ENCODE results near the gene RNF180. TPM values are rescaled to one million over a fixed set of nuclear protein-coding genes. Genes with fewer than 3 reads are reported as not detected.

RNF180 gene
- total RNA-seq, 4 donors from 2014 or later, result 3.7 to 14.3 (median 5.2) TPM

DNA sequence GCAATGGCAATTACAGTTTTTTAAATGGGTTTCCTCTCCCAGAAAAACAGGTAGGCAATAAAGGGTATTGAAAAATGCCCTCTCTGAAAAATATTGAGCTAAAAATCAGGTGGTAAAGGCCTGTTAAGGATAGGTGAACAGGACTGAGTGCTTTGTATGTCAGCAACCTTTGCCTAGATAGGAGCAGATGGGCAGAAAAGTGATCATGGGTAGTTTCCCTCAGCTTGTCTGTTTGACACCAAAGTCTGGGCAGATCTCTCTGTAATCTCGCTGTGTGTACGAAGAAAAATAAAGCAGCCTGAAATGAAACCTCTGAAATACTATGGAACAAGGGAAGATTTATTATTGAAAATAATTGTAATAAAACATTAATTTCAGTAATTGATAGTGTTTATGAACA, 15.8 kb downstream of the RNF180 start:
- Histone ChIP-seq H3K36me3 (no peaks in the 10 kb centered on the region), H3K4me3 (no peak overlapping the region), H3K27ac (peak overlapping the region in 1 of 4 donors; percentile 39), H3K4me1 (peaks cover 0 to 28% of the 10 kb centered on the region in 2 donors), H3K9me3 (no peaks in the 10 kb centered on the region), H3K27me3 (no peaks in the 10 kb centered on the region)
- intact Hi-C loops (cut with DNase I; ENCODE audit: low total_unique reads) (no loop called here), in situ Hi-C loops (cut with MboI; ENCODE audit: low sequenced_read_pairs in 4 of 4) (no loop called here)
- TF ChIP-seq, protein P1, sequence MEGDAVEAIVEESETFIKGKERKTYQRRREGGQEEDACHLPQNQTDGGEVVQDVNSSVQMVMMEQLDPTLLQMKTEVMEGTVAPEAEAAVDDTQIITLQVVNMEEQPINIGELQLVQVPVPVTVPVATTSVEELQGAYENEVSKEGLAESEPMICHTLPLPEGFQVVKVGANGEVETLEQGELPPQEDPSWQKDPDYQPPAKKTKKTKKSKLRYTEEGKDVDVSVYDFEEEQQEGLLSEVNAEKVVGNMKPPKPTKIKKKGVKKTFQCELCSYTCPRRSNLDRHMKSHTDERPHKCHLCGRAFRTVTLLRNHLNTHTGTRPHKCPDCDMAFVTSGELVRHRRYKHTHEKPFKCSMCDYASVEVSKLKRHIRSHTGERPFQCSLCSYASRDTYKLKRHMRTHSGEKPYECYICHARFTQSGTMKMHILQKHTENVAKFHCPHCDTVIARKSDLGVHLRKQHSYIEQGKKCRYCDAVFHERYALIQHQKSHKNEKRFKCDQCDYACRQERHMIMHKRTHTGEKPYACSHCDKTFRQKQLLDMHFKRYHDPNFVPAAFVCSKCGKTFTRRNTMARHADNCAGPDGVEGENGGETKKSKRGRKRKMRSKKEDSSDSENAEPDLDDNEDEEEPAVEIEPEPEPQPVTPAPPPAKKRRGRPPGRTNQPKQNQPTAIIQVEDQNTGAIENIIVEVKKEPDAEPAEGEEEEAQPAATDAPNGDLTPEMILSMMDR (IDR thresholded peaks at IDR 0.05 in 4 of 5, conservative IDR thresholded peaks at IDR 0.05 in 1 of 5), result no peak
- TF ChIP-seq POLR2A (IDR thresholded peaks at IDR 0.05), result no peak
- DNase-seq, result no peak
- no peak for ATAC-seq

DNA sequence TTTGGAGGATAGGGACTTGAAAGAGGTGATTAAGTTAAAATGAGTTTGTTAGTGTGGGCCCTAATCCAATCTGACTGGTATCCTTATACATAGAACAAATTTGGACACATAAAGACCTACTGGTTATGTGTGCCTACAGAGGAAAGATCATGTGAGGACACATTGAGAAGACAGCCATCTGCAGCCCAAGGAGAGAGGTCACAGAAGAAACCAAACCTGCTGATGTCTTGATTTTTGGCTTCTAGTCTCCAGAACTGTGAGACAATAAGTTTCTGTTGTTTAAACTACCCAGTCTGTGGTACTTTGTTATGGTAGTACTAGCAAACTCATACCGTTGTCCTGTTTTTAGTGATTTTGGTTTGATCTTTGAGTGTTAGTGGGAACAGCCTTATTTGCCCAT, 18.3 kb downstream of the RNF180 start:
- Histone ChIP-seq H3K27me3 (no peaks in the 10 kb centered on the region), H3K4me3 (no peak overlapping the region), H3K36me3 (no peaks in the 10 kb centered on the region), H3K27ac (no peak overlapping the region), H3K9me3 (no peaks in the 10 kb centered on the region), H3K4me1 (peaks cover 0 to 34% of the 10 kb centered on the region in 2 donors)
- intact Hi-C loops (cut with DNase I; ENCODE audit: low total_unique reads) (no loop called here), in situ Hi-C loops (cut with MboI; ENCODE audit: low sequenced_read_pairs in 4 of 4) (no loop called here)
- ATAC-seq (no peak), DNase-seq (no peak)
- TF ChIP-seq POLR2A (IDR thresholded peaks at IDR 0.05), result no peak
- TF ChIP-seq, protein P1 (IDR thresholded peaks at IDR 0.05 in 4 of 5, conservative IDR thresholded peaks at IDR 0.05 in 1 of 5), result no peak

DNA sequence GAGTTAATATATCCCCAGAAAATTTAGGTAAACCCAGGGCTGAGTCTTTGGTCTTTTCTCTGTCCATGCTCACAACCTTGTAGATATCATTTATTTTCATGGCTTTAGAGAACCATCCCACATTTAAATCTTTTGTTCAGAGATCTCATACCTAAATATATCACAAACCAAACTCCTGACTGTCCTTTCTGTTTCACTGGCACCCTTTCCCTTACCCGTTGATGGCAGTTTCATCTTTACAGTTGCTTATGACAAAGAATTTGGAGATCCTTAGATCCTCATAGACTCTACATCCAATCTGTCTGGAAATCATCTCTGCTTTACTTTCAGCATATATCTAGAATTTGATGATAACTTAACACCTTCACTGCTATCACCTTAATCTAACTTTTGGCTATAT, 19.2 kb downstream of the RNF180 start:
- intact Hi-C loops (cut with DNase I; ENCODE audit: low total_unique reads), result no loop called here
- Histone ChIP-seq H3K36me3 (no peaks in the 10 kb centered on the region), H3K4me3 (no peak overlapping the region), H3K4me1 (peaks cover 0 to 34% of the 10 kb centered on the region in 2 donors), H3K27me3 (no peaks in the 10 kb centered on the region), H3K9me3 (no peaks in the 10 kb centered on the region), H3K27ac (no peak overlapping the region)
- no peak for TF ChIP-seq POLR2A (IDR thresholded peaks at IDR 0.05)
- TF ChIP-seq, protein P1 (IDR thresholded peaks at IDR 0.05 in 4 of 5, conservative IDR thresholded peaks at IDR 0.05 in 1 of 5), result no peak
- no peak for DNase-seq
- in situ Hi-C loops (cut with MboI; ENCODE audit: low sequenced_read_pairs in 4 of 4), result no loop called here
- ATAC-seq, result no peak

DNA sequence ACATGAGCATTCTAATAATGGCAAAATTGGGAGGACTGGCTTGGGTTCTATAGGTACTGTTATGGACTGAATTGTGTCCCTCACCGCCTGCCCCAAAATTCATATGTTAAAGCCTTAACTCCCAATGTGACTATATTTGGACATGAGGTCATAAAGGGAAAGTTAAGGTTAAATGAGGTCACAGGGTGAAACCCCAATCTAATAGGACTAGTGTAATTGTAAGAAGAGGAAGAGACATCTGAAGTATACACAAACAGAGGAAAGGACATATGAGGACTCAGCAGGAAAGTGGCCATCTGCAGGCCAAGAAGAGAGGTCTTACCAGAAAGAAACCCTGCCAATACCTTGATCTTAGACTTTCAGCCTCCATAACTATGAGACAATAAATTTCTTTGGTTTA, 23.1 kb downstream of the RNF180 start:
- peaks cover 3 to 32% of the 10 kb centered on the region in 2 donors for H3K4me1 ChIP-seq

More for the DNA sequence above, 23.1 kb downstream of the RNF180 start:
- Histone ChIP-seq H3K27ac (no peak overlapping the region), H3K4me3 (no peak overlapping the region), H3K9me3 (no peaks in the 10 kb centered on the region), H3K36me3 (no peaks in the 10 kb centered on the region), H3K27me3 (no peaks in the 10 kb centered on the region)
- intact Hi-C loops (cut with DNase I; ENCODE audit: low total_unique reads) (no loop called here), in situ Hi-C loops (cut with MboI; ENCODE audit: low sequenced_read_pairs in 4 of 4) (no loop called here)
- TF ChIP-seq POLR2A (IDR thresholded peaks at IDR 0.05), result no peak
- TF ChIP-seq, protein P1 (IDR thresholded peaks at IDR 0.05 in 4 of 5, conservative IDR thresholded peaks at IDR 0.05 in 1 of 5), result no peak
- ATAC-seq, result no peak
- DNase-seq, result no peak
